ENCODE data around the gene SUSD1.

Gene SUSD1

DNA sequence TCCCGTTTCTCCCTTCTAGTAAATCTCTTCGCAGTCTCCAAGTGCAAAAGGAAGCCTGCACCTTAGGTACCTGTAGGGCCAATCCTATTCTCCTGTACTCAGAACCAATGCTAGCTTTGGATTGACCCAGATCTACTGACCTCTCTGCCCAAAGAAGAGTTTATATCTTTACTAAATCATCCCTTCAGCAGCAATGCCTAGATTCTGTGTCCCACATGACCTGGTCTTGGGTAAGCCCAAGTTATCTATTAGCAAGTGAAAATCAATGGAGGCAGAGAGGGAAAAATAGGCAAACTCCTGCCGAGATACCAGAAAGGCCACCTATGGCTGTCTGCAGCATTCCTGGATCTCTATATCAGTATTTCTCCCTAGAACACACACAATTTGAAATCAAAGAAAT is 60.0 kb downstream of the SUSD1 start:
- no peak for DNase-seq (ENCODE audit: low spot score)
- Mint-ChIP-seq H3K36me3 (ENCODE audit: low read depth) (peaks cover 9% of the 10 kb centered on the region), H3K4me3 (no peak overlapping the region), H3K27me3 (ENCODE audit: low read depth) (no peaks in the 10 kb centered on the region), H3K27ac (no peak overlapping the region), H3K4me1 (ENCODE audit: low read depth) (no peaks in the 10 kb centered on the region), H3K9me3 (no peaks in the 10 kb centered on the region)

DNA sequence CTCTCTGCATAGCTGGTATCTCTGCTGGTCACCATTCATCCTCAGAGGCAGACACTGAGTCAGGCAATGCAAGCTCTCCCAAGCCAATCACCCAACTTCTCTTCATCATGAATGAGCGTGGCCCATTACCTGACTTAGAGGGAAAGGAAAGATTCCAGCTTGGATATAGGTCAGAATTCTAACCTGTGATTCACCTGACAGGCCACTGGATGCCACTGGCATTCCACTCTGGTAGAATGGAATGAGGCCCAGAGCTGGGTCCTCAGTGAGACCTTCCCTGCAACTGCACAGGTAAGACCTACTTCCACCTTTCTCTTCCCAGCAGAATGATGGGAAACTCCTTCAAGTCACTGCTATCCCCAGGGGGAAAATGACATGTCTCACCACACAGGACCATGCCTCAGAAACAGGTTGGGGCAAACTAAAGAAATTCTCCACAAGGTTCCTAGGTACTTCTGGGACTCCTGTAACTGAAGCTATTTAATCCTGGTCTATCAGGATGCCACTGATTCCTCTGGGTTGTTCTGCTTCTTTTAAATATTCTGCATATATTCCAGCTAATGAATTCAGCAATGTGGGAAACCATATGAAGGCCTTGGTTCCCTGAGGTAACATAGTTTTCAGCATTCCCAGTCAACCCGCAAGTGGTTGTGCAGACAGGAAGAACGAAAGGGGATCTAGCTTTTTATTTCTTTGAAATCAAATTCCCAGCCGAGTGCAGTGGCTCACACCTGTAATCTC is 62.0 kb downstream of the SUSD1 start:
- H3K4me3 Mint-ChIP-seq: no peak overlapping the region
- no peaks in the 10 kb centered on the region for H3K27me3 Mint-ChIP-seq (ENCODE audit: low read depth)
- H3K9me3 Mint-ChIP-seq: no peaks in the 10 kb centered on the region
- no peaks in the 10 kb centered on the region for H3K4me1 Mint-ChIP-seq (ENCODE audit: low read depth)
- DNase-seq (ENCODE audit: low spot score): no peak
- H3K36me3 Mint-ChIP-seq (ENCODE audit: low read depth): peaks cover 7% of the 10 kb centered on the region
- no peak overlapping the region for H3K27ac Mint-ChIP-seq

DNA sequence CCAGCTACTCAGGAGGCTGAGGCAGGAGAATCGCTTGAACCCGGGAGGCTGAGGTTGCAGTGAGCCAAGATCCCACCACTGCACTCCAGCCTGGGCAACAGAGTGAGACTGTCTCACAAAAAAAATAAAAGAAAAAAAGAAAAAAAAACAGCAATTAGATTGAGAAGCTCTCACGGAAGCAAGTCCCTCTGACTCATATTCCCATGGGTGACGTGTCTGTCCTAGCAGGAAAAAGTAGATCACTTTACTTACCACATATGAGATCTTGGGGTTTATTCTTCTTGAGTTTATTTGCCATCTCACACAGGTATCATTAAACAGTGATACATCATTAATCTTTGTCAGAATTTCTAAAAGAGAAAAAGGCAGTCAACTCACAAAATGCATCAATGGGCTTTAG is 62.6 kb downstream of the SUSD1 start:
- Mint-ChIP-seq H3K4me3 (no peak overlapping the region), H3K27ac (no peak overlapping the region), H3K36me3 (ENCODE audit: low read depth) (peaks cover 9% of the 10 kb centered on the region), H3K27me3 (ENCODE audit: low read depth) (no peaks in the 10 kb centered on the region), H3K9me3 (no peaks in the 10 kb centered on the region), H3K4me1 (ENCODE audit: low read depth) (no peaks in the 10 kb centered on the region)
- DNase-seq (ENCODE audit: low spot score): no peak

DNA sequence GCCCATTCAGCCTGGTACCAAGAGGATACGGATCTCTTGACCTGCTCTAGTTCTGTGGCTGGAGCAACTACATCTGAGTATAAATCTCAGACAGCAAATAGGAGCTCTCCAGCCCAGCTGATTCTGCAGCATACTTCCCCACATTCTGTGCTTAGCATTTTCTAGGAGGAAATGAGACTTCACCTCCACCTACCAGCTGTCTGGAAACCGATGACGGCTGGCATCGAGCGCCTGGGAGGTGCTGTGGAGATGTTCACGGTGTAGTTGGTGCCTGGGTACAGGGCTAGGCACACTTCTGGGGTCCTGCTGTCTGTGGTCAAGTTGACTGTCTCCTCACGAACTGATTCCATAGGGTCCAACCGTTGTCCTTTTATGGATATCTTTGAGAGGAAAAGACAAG is 63.6 kb downstream of the SUSD1 start:
- DNase-seq (ENCODE audit: low spot score): no peak
- no peaks in the 10 kb centered on the region for H3K4me1 Mint-ChIP-seq (ENCODE audit: low read depth)
- no peaks in the 10 kb centered on the region for H3K27me3 Mint-ChIP-seq (ENCODE audit: low read depth)
- H3K36me3 Mint-ChIP-seq (ENCODE audit: low read depth): peaks cover 10% of the 10 kb centered on the region
- H3K4me3 Mint-ChIP-seq: no peak overlapping the region
- no peaks in the 10 kb centered on the region for H3K9me3 Mint-ChIP-seq
- no peak overlapping the region for H3K27ac Mint-ChIP-seq

DNA sequence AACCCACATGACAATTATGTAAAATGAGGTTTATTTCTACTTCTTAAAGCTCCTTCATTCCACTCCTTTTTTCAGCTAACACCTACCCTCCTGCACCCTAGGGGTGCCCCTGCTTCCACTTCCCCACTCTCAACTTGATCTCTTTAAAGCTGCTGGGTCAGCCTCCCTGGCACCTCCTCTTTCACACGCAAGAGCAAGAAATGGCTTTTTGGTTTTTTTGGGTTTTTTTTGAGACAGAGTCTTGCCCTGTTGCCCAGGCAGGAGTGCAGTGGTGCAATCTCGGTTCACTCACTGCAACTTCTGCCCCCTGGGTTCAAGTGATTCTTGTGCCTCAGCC is 64.4 kb downstream of the SUSD1 start:
- no peaks in the 10 kb centered on the region for H3K4me1 Mint-ChIP-seq (ENCODE audit: low read depth)
- no peak overlapping the region for H3K27ac Mint-ChIP-seq
- DNase-seq (ENCODE audit: low spot score): no peak
- no peaks in the 10 kb centered on the region for H3K9me3 Mint-ChIP-seq
- H3K27me3 Mint-ChIP-seq (ENCODE audit: low read depth): no peaks in the 10 kb centered on the region
- peaks cover 11% of the 10 kb centered on the region for H3K36me3 Mint-ChIP-seq (ENCODE audit: low read depth)
- H3K4me3 Mint-ChIP-seq: no peak overlapping the region

DNA sequence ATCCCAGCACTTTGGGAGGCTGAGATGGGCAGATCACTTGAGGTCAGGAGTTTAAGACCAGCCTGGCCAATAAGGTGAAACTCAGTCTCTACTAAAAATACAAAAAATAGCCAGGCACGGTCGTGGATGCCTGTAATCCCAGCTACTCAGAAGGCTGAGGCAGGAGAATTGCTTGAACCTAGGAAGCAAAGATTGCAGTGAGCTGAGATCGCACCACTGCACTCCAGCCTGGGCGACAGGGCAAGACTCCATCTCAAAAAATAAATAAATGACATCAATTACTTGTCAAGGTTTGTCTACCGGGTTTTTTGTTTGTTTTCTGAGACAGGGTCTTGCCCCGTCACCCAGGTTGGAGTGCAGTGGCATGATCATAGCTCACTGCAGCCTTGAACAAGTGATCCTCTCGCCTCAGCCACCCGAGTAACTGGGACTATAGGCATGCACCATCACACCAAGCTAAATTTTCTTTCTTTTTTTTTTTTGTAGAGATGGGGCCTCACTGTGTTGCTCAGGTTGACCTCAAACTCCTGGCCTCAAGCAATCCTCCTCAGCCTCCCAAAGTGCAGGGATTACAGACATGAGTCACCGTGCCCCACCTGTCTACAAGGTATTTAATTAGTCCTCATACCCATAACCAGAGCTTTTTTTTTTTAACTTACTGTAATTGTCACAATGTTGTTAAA is 64.9 kb downstream of the SUSD1 start:
- no peak overlapping the region for H3K4me3 Mint-ChIP-seq
- no peaks in the 10 kb centered on the region for H3K27me3 Mint-ChIP-seq (ENCODE audit: low read depth)
- no peaks in the 10 kb centered on the region for H3K4me1 Mint-ChIP-seq (ENCODE audit: low read depth)
- no peak overlapping the region for H3K27ac Mint-ChIP-seq
- no peaks in the 10 kb centered on the region for H3K9me3 Mint-ChIP-seq
- DNase-seq (ENCODE audit: low spot score): no peak
- H3K36me3 Mint-ChIP-seq (ENCODE audit: low read depth): peaks cover 11% of the 10 kb centered on the region

DNA sequence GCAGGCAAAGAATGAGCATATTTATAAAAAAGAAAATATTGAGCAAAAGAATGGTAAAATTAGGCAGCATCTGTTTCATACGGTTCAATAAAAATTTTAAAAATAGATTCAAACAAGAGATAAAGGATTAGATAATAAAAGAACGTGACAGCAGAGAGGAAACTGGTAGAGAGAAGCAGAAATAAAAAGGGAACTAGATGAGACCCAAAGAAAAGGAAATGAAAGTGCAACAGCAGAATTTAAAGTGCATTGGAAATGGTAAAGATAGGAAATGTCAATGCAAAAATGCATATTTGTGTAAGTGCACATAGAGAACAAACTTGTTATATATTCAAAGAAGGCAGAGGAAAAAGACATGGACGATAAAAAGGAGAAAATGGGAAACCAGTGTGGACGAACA is 70.2 kb downstream of the SUSD1 start:
- Mint-ChIP-seq H3K9me3 (no peaks in the 10 kb centered on the region), H3K4me1 (ENCODE audit: low read depth) (peaks cover 6% of the 10 kb centered on the region), H3K27me3 (ENCODE audit: low read depth) (no peaks in the 10 kb centered on the region), H3K4me3 (no peak overlapping the region), H3K36me3 (ENCODE audit: low read depth) (peaks cover 9% of the 10 kb centered on the region), H3K27ac (no peak overlapping the region)
- no peak for DNase-seq (ENCODE audit: low spot score)

DNA sequence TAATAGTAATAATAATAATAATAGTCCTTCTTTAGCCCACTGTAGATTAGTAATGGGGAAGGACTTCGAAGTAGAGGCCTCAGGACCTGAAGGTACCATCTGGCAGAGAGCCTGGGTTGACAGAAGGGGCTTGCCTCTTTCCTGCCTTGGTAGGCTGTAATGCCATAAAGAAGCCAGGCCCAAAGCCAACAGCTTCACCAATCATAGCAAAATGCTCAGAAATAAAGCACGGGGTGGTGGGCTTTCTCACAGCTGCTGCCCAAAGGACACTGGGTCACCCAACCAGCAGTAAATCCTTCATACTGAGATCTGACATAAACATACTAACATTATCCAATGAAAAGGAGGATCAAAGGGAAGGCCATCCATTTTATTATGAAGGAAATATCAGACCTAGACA is 70.7 kb downstream of the SUSD1 start:
- H3K4me1 Mint-ChIP-seq (ENCODE audit: low read depth): peaks cover 6% of the 10 kb centered on the region
- H3K36me3 Mint-ChIP-seq (ENCODE audit: low read depth): peaks cover 9% of the 10 kb centered on the region
- no peaks in the 10 kb centered on the region for H3K9me3 Mint-ChIP-seq
- H3K4me3 Mint-ChIP-seq: no peak overlapping the region
- DNase-seq (ENCODE audit: low spot score): no peak
- no peak overlapping the region for H3K27ac Mint-ChIP-seq
- no peaks in the 10 kb centered on the region for H3K27me3 Mint-ChIP-seq (ENCODE audit: low read depth)

DNA sequence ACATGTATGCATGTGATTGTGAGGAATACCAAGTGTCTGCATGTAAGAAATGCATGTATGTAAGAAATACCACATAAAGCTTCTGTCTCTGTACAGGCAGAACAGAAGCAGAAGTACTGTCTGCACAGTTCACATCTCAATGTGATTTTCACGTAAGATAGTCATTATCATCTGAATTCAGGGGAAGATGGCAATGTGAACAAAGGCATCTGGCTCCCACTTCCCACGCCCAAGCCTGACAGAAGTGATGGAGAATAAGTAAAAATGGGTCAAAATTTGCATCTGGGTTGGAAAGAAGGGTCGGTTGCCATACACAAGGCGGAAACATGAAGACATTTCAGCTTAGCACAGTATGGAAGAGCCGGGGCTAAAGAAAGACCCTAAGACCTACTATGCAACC is 71.7 kb downstream of the SUSD1 start:
- Mint-ChIP-seq H3K27me3 (ENCODE audit: low read depth) (no peaks in the 10 kb centered on the region), H3K27ac (no peak overlapping the region), H3K4me3 (no peak overlapping the region), H3K9me3 (no peaks in the 10 kb centered on the region), H3K4me1 (ENCODE audit: low read depth) (peaks cover 6% of the 10 kb centered on the region), H3K36me3 (ENCODE audit: low read depth) (peaks cover 9% of the 10 kb centered on the region)
- no peak for DNase-seq (ENCODE audit: low spot score)

DNA sequence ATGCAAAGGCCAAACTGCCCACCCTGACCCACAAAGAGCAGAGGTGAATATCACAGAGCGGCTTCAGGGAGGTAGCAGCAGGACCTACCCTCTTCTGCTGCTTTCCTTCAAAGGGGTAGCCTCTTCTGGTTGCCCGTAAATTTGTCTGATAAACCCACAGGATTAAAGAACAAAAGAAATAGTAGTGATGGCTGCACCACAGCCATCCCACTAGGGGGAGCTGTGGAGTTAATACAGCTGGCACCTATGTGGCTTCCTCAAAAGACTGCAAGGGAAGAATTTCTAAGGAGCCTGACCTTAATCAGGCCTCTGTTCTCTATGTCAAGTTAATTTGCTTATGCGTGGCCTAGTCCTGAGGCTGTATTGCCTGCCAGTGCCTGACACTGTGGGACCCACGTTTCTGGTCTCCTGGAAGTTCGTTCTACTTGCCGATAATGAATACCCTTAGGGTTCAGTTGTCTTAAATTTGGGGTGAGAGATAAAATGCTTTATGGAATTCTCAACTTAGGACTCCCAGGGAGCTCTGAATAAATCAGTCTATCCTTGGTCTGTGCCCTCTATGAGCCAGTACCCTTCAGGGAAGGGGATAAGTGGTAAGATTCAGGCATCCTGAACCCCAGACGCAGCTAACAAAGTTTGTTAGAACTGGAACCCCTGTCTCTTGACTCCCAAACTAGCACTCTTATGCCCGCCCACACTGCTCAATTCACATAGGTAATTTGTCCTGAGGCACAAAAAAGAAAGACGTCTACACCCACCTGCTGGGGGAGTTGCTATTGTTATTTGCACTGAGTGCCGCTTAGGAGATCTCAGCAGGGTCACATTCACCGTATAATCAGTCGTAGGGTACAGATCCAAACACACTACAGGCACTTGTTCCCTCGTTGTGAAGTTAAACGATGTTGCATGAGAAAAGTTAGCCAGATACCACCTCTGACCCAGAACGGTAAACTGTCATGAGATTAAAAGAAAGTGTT is 77.1 kb downstream of the SUSD1 start:
- no peak overlapping the region for H3K27ac Mint-ChIP-seq
- H3K9me3 Mint-ChIP-seq: no peaks in the 10 kb centered on the region
- peaks cover 25% of the 10 kb centered on the region for H3K36me3 Mint-ChIP-seq (ENCODE audit: low read depth)
- H3K27me3 Mint-ChIP-seq (ENCODE audit: low read depth): no peaks in the 10 kb centered on the region
- peak; percentile 47 for DNase-seq (ENCODE audit: low spot score)
- H3K4me3 Mint-ChIP-seq: no peak overlapping the region
- H3K4me1 Mint-ChIP-seq (ENCODE audit: low read depth): peaks cover 22% of the 10 kb centered on the region

DNA sequence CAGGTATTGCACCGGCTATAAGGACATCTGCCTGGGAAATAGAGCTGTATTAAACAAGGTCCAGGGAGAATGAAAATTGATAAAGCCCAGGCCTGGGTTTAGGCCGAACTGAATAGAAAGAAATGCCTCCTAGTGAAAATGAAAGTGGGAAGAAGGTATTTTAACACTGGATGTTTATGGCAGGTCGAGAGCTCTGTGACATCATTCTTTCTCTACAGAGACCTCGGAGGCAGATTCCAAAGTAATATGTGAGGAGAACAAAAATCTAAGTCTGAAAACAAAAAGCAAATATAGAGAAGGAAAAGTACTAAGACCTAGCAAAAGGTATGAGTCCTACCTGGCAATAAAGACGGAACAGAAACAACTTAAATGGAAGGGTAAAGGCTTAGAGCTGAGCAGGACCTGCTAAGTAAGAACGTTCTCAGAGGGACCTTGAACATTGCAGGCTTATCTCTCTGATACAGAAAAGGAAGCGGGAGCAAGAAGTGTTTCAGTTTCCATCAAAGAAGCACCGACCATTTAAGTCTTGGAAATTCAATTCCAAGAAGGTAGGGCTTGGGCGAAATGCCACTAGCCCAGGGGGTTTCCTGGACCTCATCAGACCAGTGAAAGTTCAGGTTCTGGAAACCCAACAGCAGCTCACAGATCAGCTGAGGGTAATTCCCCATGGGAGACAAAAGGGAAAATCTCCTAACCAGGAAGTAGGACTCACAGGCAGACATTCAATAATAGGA is 80.0 kb downstream of the SUSD1 start:
- Mint-ChIP-seq H3K9me3 (no peaks in the 10 kb centered on the region), H3K4me1 (ENCODE audit: low read depth) (peaks cover 22% of the 10 kb centered on the region), H3K4me3 (no peak overlapping the region), H3K27me3 (ENCODE audit: low read depth) (no peaks in the 10 kb centered on the region), H3K27ac (peak overlapping the region; percentile 38), H3K36me3 (ENCODE audit: low read depth) (peaks cover 25% of the 10 kb centered on the region)
- no peak for DNase-seq (ENCODE audit: low spot score)

DNA sequence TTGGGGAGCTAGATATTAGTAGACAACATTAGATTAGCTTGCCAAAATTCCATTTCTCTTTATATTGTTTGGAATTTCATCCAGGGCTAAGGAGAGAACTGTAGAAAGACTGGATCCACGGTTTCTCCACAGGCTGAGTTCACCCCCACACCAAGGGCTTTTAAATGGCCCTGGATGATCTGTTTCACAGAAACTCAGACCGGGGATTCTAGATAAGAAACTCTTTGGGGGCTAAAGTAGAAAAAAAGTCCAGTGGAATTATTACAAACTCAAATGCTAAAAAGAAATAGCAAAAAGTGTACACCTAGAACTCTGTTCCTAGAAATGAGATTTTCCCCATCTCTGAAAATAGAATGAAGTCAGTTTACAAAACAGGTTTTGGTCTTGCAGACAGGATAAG is 80.9 kb downstream of the SUSD1 start:
- Mint-ChIP-seq H3K4me1 (ENCODE audit: low read depth) (peaks cover 22% of the 10 kb centered on the region), H3K4me3 (no peak overlapping the region), H3K36me3 (ENCODE audit: low read depth) (peaks cover 26% of the 10 kb centered on the region), H3K27ac (no peak overlapping the region), H3K27me3 (ENCODE audit: low read depth) (no peaks in the 10 kb centered on the region), H3K9me3 (no peaks in the 10 kb centered on the region)
- no peak for DNase-seq (ENCODE audit: low spot score)

DNA sequence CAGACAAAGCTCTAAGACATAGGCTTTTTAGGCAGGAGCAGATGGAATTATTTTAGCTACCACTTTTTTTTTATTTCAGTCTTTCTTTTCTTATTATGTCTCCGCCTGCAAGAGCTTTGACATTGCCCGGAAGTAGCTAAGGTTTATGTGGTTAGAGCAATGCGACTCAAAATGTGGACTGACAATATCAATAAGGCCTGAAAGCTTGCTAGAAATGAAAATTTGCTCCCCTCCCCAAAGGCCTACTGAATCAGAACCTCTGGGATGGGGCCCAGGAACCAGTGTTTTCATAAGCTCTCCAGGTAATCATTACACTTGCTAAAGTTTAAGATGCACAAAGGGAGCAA is 81.3 kb downstream of the SUSD1 start:
- peaks cover 22% of the 10 kb centered on the region for H3K4me1 Mint-ChIP-seq (ENCODE audit: low read depth)
- no peaks in the 10 kb centered on the region for H3K27me3 Mint-ChIP-seq (ENCODE audit: low read depth)
- peak overlapping the region; percentile 64 for H3K4me3 Mint-ChIP-seq
- no peaks in the 10 kb centered on the region for H3K9me3 Mint-ChIP-seq
- no peak for DNase-seq (ENCODE audit: low spot score)
- peaks cover 27% of the 10 kb centered on the region for H3K36me3 Mint-ChIP-seq (ENCODE audit: low read depth)
- peak overlapping the region; percentile 77 for H3K27ac Mint-ChIP-seq
